WTC11 (cell line): Measurements from ENCODE around the gene NDUFV3. TPM values are rescaled to one million over a fixed set of nuclear protein-coding genes. Genes with fewer than 3 reads are reported as not detected.

ENCODE experiments used
- ATAC-seq: fragments of 200-7000 bp; cut with Tn5 transposase; 2 replicates; pipeline ENCODE4 v1.10.0; 2021; ENCODE audit warnings: mild to moderate bottlenecking, moderate library complexity
- CTCF ChIA-PET: fragments of 300-600 bp; sonication (Branson Sonifier 250); formaldehyde crosslinking; loops from one replicate; lab custom pipeline; 2021; ENCODE audit warnings: antibody characterized with exemption; lab: Charles Lee
- POLR2A ChIA-PET: fragments of 350-600 bp; sonication (Branson Sonifier 250); formaldehyde crosslinking; loops from one replicate; lab custom pipeline; 2021; ENCODE audit warnings: antibody characterized with exemption; lab: Charles Lee
- DNase-seq: peaks from one replicate; pipeline ENCODE4 v3.0.0; 2021; ENCODE audit warnings: low spot score
- H3K27ac Mint-ChIP-seq: 2 replicates; pipeline ENCODE4 v1.8.0; 2021; ENCODE audit warnings: mixed read lengths
- H3K27me3 Mint-ChIP-seq: 2 replicates; pipeline ENCODE4 v1.8.0; 2021; ENCODE audit warnings: low read depth, mild to moderate bottlenecking, moderate library complexity, mixed read lengths
- H3K36me3 Mint-ChIP-seq: 2 replicates; pipeline ENCODE4 v1.8.0; 2021; ENCODE audit warnings: mixed read lengths
- H3K4me1 Mint-ChIP-seq: 2 replicates; pipeline ENCODE4 v1.8.0; 2022; ENCODE audit warnings: mixed read lengths
- H3K4me3 Mint-ChIP-seq: 2 replicates; pipeline ENCODE4 v1.8.0; 2021; ENCODE audit warnings: mild to moderate bottlenecking, moderate library complexity, mixed read lengths
- H3K9me3 Mint-ChIP-seq: 2 replicates; pipeline ENCODE4 v1.8.0; 2021; ENCODE audit warnings: mixed read lengths
- CBFB ChIP-seq: sonication (generic); formaldehyde crosslinking; IDR thresholded peaks from 2 replicates; pipeline ENCODE4 v1.8.1; 2022; ENCODE audit warnings: mild to moderate bottlenecking, low read depth, missing genetic modification reagents
- CREB1 ChIP-seq: sonication (generic); formaldehyde crosslinking; IDR thresholded peaks from 2 replicates; pipeline ENCODE4 v1.8.0; 2023; ENCODE audit warnings: mild to moderate bottlenecking, missing genetic modification reagents
- ELF4 ChIP-seq: sonication (generic); formaldehyde crosslinking; IDR thresholded peaks from 2 replicates; pipeline ENCODE4 v1.8.1; 2022; ENCODE audit warnings: low read depth, mild to moderate bottlenecking, moderate library complexity, missing genetic modification reagents
- FOXP1 ChIP-seq: sonication (generic); formaldehyde crosslinking; IDR thresholded peaks from 2 replicates; pipeline ENCODE4 v1.8.0; 2022; ENCODE audit warnings: missing genetic modification reagents, mild to moderate bottlenecking, moderate library complexity, borderline replicate concordance
- GABPB1 ChIP-seq: sonication (generic); formaldehyde crosslinking; IDR thresholded peaks from 2 replicates; pipeline ENCODE4 v1.8.1; 2023; ENCODE audit warnings: mild to moderate bottlenecking, missing genetic modification reagents
- GTF2I ChIP-seq: fragments of 250-450 bp; sonication (Bioruptor Pico); conservative IDR thresholded peaks from 2 replicates; pipeline ENCODE4 v1.4.0; 2021; ENCODE audit warnings: mild to moderate bottlenecking
- IRF2 ChIP-seq: sonication (generic); formaldehyde crosslinking; IDR thresholded peaks from 2 replicates; pipeline ENCODE4 v1.8.0; 2022; ENCODE audit warnings: low read depth, missing genetic modification reagents, borderline replicate concordance
- NFATC4 ChIP-seq: fragments of 250-450 bp; sonication (Bioruptor Pico); IDR thresholded peaks from 2 replicates; pipeline ENCODE4 v1.9.0; 2021; ENCODE audit warnings: mild to moderate bottlenecking
- NFYB ChIP-seq: sonication (generic); formaldehyde crosslinking; conservative IDR thresholded peaks from 2 replicates; pipeline ENCODE4 v1.8.0; 2022; ENCODE audit warnings: low read depth, missing genetic modification reagents
- NR1H2 ChIP-seq: sonication (generic); formaldehyde crosslinking; IDR thresholded peaks from 2 replicates; pipeline ENCODE4 v1.9.0; 2021; ENCODE audit warnings: mild to moderate bottlenecking, moderate library complexity, missing genetic modification reagents
- NR3C1 ChIP-seq: sonication (generic); formaldehyde crosslinking; conservative IDR thresholded peaks from 2 replicates; pipeline ENCODE4 v1.8.1; 2023; ENCODE audit warnings: low read depth, mild to moderate bottlenecking, missing genetic modification reagents
- OVOL2 ChIP-seq: fragments of 250-450 bp; sonication (Bioruptor Pico); IDR thresholded peaks from 2 replicates; pipeline ENCODE4 v1.9.0; 2021; ENCODE audit warnings: mild to moderate bottlenecking, borderline replicate concordance
- RELA ChIP-seq: sonication (generic); formaldehyde crosslinking; IDR thresholded peaks from 2 replicates; pipeline ENCODE4 v1.8.1; 2022; ENCODE audit warnings: missing genetic modification reagents, mild to moderate bottlenecking, borderline replicate concordance
- TEAD4 ChIP-seq: sonication (generic); formaldehyde crosslinking; IDR thresholded peaks from 2 replicates; pipeline ENCODE4 v1.8.0; 2022; ENCODE audit warnings: mild to moderate bottlenecking, missing genetic modification reagents
- ZNF138 ChIP-seq: sonication (generic); formaldehyde crosslinking; conservative IDR thresholded peaks from 2 replicates; pipeline ENCODE4 v1.8.1; 2022; ENCODE audit warnings: mild to moderate bottlenecking, moderate library complexity, missing genetic modification reagents
- total RNA-seq: library from RNA; stranded (reverse); gene quantifications from 3 replicates; pipeline ENCODE4 v1.2.3, GENCODE V29; 2021
- TF ChIP-seq, protein P1 (sequence below): fragments of 250-450 bp; sonication (Bioruptor Pico); IDR thresholded peaks from 2 replicates; pipeline ENCODE4 v2.1.2; 2022; ENCODE audit warnings: mild to moderate bottlenecking, moderate library complexity
- TF ChIP-seq, protein P2 (sequence below): sonication (generic); formaldehyde crosslinking; IDR thresholded peaks from 2 replicates; pipeline ENCODE4 v1.8.0; 2023; ENCODE audit warnings: mild to moderate bottlenecking, missing genetic modification reagents
- TF ChIP-seq, protein P3 (sequence below): sonication (generic); formaldehyde crosslinking; conservative IDR thresholded peaks from 2 replicates; pipeline ENCODE4 v1.8.1; 2023; ENCODE audit warnings: mild to moderate bottlenecking, low read depth, missing genetic modification reagents, moderate library complexity
- TF ChIP-seq, protein P4 (sequence below): sonication (generic); formaldehyde crosslinking; IDR thresholded peaks from 2 replicates; pipeline ENCODE4 v1.8.0; 2022; ENCODE audit warnings: mild to moderate bottlenecking, missing genetic modification reagents
- TF ChIP-seq, protein P5 (sequence below): fragments of 250-450 bp; sonication (Bioruptor Pico); IDR thresholded peaks from 2 replicates; pipeline ENCODE4 v1.9.0; 2021; ENCODE audit warnings: mild to moderate bottlenecking

Gene NDUFV3
- total RNA-seq, 1 experiment from 2014 or later: 28.5 TPM

DNA sequence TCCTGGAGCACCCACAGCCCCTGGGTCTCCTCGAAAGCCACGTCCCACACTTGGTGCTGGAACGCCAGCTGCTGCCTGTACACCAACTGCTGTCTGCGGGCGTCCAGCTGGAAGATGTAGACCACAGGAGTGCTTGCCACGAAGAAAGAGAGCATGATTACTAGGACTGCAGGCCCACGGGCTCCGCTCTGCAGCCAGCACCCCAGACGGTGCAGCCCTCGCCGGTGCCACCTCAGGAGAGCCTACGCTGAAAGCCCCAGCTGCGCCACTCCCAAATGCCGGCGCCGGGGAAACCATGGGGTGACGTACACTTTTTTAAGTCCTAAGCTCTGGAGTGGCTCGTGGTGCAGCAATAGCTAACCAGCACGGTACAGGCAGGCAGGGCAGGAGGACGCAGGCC is 39.5 kb upstream of the NDUFV3 start:
- H3K4me3 Mint-ChIP-seq: no peak overlapping the region
- DNase-seq: no peak
- no peaks in the 10 kb centered on the region for H3K4me1 Mint-ChIP-seq
- ChIA-PET CTCF (interaction anchor here (1.8 kb wide), 1 partner anchor 9 kb away, joined by 4 read pairs; no protein-coding TSS in a partner anchor), POLR2A (no interaction called here)
- TF ChIP-seq RELA (no peak), OVOL2 (CRISPR knock-in tag) (no peak), IRF2 (CRISPR knock-in tag) (no peak), GTF2I (no peak), CREB1 (CRISPR knock-in tag) (no peak), TEAD4 (CRISPR knock-in tag) (no peak), FOXP1 (no peak), ZNF138 (no peak), NR3C1 (CRISPR knock-in tag) (no peak), NR1H2 (CRISPR knock-in tag) (no peak), CBFB (CRISPR knock-in tag) (no peak), ELF4 (CRISPR knock-in tag) (no peak), GABPB1 (no peak), NFATC4 (CRISPR knock-in tag) (no peak), NFYB (CRISPR knock-in tag) (no peak)
- TF ChIP-seq, protein P1, sequence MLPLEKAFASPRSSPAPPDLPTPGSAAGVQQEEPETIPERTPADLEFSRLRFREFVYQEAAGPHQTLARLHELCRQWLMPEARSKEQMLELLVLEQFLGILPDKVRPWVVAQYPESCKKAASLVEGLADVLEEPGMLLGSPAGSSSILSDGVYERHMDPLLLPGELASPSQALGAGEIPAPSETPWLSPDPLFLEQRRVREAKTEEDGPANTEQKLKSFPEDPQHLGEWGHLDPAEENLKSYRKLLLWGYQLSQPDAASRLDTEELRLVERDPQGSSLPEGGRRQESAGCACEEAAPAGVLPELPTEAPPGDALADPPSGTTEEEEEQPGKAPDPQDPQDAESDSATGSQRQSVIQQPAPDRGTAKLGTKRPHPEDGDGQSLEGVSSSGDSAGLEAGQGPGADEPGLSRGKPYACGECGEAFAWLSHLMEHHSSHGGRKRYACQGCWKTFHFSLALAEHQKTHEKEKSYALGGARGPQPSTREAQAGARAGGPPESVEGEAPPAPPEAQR (CRISPR knock-in tag): no peak
- TF ChIP-seq, protein P2, sequence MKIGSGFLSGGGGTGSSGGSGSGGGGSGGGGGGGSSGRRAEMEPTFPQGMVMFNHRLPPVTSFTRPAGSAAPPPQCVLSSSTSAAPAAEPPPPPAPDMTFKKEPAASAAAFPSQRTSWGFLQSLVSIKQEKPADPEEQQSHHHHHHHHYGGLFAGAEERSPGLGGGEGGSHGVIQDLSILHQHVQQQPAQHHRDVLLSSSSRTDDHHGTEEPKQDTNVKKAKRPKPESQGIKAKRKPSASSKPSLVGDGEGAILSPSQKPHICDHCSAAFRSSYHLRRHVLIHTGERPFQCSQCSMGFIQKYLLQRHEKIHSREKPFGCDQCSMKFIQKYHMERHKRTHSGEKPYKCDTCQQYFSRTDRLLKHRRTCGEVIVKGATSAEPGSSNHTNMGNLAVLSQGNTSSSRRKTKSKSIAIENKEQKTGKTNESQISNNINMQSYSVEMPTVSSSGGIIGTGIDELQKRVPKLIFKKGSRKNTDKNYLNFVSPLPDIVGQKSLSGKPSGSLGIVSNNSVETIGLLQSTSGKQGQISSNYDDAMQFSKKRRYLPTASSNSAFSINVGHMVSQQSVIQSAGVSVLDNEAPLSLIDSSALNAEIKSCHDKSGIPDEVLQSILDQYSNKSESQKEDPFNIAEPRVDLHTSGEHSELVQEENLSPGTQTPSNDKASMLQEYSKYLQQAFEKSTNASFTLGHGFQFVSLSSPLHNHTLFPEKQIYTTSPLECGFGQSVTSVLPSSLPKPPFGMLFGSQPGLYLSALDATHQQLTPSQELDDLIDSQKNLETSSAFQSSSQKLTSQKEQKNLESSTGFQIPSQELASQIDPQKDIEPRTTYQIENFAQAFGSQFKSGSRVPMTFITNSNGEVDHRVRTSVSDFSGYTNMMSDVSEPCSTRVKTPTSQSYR (CRISPR knock-in tag): no peak
- TF ChIP-seq, protein P3, sequence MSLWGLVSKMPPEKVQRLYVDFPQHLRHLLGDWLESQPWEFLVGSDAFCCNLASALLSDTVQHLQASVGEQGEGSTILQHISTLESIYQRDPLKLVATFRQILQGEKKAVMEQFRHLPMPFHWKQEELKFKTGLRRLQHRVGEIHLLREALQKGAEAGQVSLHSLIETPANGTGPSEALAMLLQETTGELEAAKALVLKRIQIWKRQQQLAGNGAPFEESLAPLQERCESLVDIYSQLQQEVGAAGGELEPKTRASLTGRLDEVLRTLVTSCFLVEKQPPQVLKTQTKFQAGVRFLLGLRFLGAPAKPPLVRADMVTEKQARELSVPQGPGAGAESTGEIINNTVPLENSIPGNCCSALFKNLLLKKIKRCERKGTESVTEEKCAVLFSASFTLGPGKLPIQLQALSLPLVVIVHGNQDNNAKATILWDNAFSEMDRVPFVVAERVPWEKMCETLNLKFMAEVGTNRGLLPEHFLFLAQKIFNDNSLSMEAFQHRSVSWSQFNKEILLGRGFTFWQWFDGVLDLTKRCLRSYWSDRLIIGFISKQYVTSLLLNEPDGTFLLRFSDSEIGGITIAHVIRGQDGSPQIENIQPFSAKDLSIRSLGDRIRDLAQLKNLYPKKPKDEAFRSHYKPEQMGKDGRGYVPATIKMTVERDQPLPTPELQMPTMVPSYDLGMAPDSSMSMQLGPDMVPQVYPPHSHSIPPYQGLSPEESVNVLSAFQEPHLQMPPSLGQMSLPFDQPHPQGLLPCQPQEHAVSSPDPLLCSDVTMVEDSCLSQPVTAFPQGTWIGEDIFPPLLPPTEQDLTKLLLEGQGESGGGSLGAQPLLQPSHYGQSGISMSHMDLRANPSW (CRISPR knock-in tag): no peak
- TF ChIP-seq, protein P4, sequence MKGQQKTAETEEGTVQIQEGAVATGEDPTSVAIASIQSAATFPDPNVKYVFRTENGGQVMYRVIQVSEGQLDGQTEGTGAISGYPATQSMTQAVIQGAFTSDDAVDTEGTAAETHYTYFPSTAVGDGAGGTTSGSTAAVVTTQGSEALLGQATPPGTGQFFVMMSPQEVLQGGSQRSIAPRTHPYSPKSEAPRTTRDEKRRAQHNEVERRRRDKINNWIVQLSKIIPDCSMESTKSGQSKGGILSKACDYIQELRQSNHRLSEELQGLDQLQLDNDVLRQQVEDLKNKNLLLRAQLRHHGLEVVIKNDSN (CRISPR knock-in tag): no peak
- TF ChIP-seq, protein P5, sequence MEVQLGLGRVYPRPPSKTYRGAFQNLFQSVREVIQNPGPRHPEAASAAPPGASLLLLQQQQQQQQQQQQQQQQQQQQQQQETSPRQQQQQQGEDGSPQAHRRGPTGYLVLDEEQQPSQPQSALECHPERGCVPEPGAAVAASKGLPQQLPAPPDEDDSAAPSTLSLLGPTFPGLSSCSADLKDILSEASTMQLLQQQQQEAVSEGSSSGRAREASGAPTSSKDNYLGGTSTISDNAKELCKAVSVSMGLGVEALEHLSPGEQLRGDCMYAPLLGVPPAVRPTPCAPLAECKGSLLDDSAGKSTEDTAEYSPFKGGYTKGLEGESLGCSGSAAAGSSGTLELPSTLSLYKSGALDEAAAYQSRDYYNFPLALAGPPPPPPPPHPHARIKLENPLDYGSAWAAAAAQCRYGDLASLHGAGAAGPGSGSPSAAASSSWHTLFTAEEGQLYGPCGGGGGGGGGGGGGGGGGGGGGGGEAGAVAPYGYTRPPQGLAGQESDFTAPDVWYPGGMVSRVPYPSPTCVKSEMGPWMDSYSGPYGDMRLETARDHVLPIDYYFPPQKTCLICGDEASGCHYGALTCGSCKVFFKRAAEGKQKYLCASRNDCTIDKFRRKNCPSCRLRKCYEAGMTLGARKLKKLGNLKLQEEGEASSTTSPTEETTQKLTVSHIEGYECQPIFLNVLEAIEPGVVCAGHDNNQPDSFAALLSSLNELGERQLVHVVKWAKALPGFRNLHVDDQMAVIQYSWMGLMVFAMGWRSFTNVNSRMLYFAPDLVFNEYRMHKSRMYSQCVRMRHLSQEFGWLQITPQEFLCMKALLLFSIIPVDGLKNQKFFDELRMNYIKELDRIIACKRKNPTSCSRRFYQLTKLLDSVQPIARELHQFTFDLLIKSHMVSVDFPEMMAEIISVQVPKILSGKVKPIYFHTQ (CRISPR knock-in tag): no peak
- TF ChIP-seq, all 79 proteins: peak for 0
- Mint-ChIP-seq H3K27me3 (no peaks in the 10 kb centered on the region), H3K9me3 (no peaks in the 10 kb centered on the region), H3K27ac (no peak overlapping the region), H3K36me3 (peaks cover 80% of the 10 kb centered on the region)
- no peak for ATAC-seq
